Neural cell (in vitro differentiated cells): ENCODE data around the gene PRADC1. TPM values are rescaled to one million over a fixed set of nuclear protein-coding genes. Genes with fewer than 3 reads are reported as not detected.

Experiments
- H2AFZ ChIP-seq: fragments of 200-600, 300-800 bp; sonication (generic), shearing (Covaris generic); 2 replicates; pipeline ENCODE4 v1.6.0; 2014; ENCODE audit warnings: low read depth, mild to moderate bottlenecking, antibody characterized with exemption, low read length, moderate library complexity
- H3F3A ChIP-seq: fragments of 200-600 bp; shearing (Covaris generic); 2 replicates; pipeline ENCODE4 v1.6.1; 2016; ENCODE audit warnings: mild to moderate bottlenecking, moderate library complexity, mixed read lengths, antibody characterized with exemption, low read length; ENCODE audit not compliant: insufficient read depth, poor library complexity, severe bottlenecking
- H3K27ac ChIP-seq: fragments of 200-600, 300-800 bp; sonication (generic), shearing (Covaris generic); 2 replicates; pipeline ENCODE4 v1.5.1; 2014; ENCODE audit warnings: mild to moderate bottlenecking, low read length, moderate library complexity
- H3K27me3 ChIP-seq: fragments of 300-800, 200-600 bp; sonication (generic), shearing (Covaris generic); 2 replicates; pipeline ENCODE4 v1.6.0; 2014; ENCODE audit warnings: mild to moderate bottlenecking, low read depth, low read length, moderate library complexity; ENCODE audit not compliant: insufficient read depth
- H3K36me3 ChIP-seq: fragments of 300-800, 200-600 bp; sonication (generic), shearing (Covaris generic); 2 replicates; pipeline ENCODE4 v1.5.1; 2014; ENCODE audit warnings: mild to moderate bottlenecking, antibody characterized with exemption, low read length, moderate library complexity; ENCODE audit not compliant: insufficient read depth
- H3K4me2 ChIP-seq: fragments of 300-800, 200-600 bp; sonication (generic), shearing (Covaris generic); 2 replicates; pipeline ENCODE4 v1.6.0; 2014; ENCODE audit warnings: mild to moderate bottlenecking, low read length
- H3K4me3 ChIP-seq: fragments of 300-800, 200-600 bp; sonication (generic), shearing (Covaris generic); 2 replicates; pipeline ENCODE4 v1.5.1; 2014; ENCODE audit warnings: mild to moderate bottlenecking, low read length, moderate library complexity
- H3K79me2 ChIP-seq: fragments of 200-600 bp; shearing (Covaris generic); replicated peaks from 2 replicates; pipeline ENCODE4 v1.6.0; 2014; ENCODE audit warnings: mild to moderate bottlenecking, low read length, moderate library complexity; ENCODE audit not compliant: insufficient read depth
- H3K9ac ChIP-seq: fragments of 300-800, 200-600 bp; sonication (generic), shearing (Covaris generic); 2 replicates; pipeline ENCODE4 v1.6.1; 2016; ENCODE audit warnings: mild to moderate bottlenecking, low read length, mixed read lengths
- H3K9me2 ChIP-seq: fragments of 200-600 bp; shearing (Covaris generic); 2 replicates; pipeline ENCODE4 v1.6.1; 2016; ENCODE audit warnings: mild to moderate bottlenecking, low read length, mixed read lengths; ENCODE audit not compliant: insufficient read depth
- H3K9me3 ChIP-seq: fragments of 200-600, 300-800 bp; sonication (generic), shearing (Covaris generic); 2 replicates; pipeline ENCODE4 v1.6.1; 2016; ENCODE audit warnings: mild to moderate bottlenecking, mixed run types, low read length, moderate library complexity, mixed read lengths
- H4K20me1 ChIP-seq: fragments of 200-600 bp; shearing (Covaris generic); 2 replicates; pipeline ENCODE4 v1.6.1; 2016; ENCODE audit warnings: mild to moderate bottlenecking, mixed run types; ENCODE audit not compliant: insufficient read depth
- EP300 ChIP-seq: fragments of 450-650 bp; conservative IDR thresholded peaks from 2 replicates; pipeline ENCODE4 v1.6.1; 2014; ENCODE audit warnings: antibody characterized with exemption, mild to moderate bottlenecking, moderate library complexity; ENCODE audit not compliant: poor library complexity, severe bottlenecking
- EZH2 ChIP-seq: fragments of 200-600, 300-800 bp; shearing (Covaris generic), sonication (generic); IDR thresholded peaks from 2 replicates; pipeline ENCODE4 v1.6.1; 2014; ENCODE audit warnings: antibody characterized with exemption, low read length, borderline replicate concordance, mild to moderate bottlenecking; ENCODE audit not compliant: insufficient read depth, poor library complexity, severe bottlenecking
- MXI1 ChIP-seq: fragments of 450-650 bp; conservative IDR thresholded peaks from 2 replicates; pipeline ENCODE4 v1.6.1; 2014; ENCODE audit warnings: antibody characterized with exemption, mild to moderate bottlenecking; ENCODE audit not compliant: poor library complexity, severe bottlenecking
- REST ChIP-seq: IDR thresholded peaks from 2 replicates; pipeline ENCODE4 v1.6.1; 2012; ENCODE audit warnings: borderline replicate concordance
- SMC3 ChIP-seq: fragments of 450-650 bp; conservative IDR thresholded peaks from 2 replicates; pipeline ENCODE4 v1.6.1; 2014; ENCODE audit warnings: antibody characterized with exemption, mild to moderate bottlenecking, moderate library complexity; ENCODE audit not compliant: poor library complexity
- TAF1 ChIP-seq: IDR thresholded peaks from 2 replicates; pipeline ENCODE4 v1.6.1; 2012; ENCODE audit warnings: low read depth
- polyA plus RNA-seq: library from polyadenylated mRNA; depleted of rRNA; stranded (reverse); fragments of >200 nt; gene quantifications from 2 replicates; pipeline ENCODE4 v1.2.3, GENCODE V29; 2014
- TF ChIP-seq, protein P1 (sequence below): fragments of 450-650 bp; IDR thresholded peaks from 2 replicates; pipeline ENCODE4 v1.5.1; 2014; ENCODE audit warnings: antibody characterized with exemption, mild to moderate bottlenecking, moderate library complexity; ENCODE audit not compliant: poor library complexity, severe bottlenecking

The PRADC1 gene
- polyA plus RNA-seq, 1 donor from 2014 or later = 36.5 TPM

DNA sequence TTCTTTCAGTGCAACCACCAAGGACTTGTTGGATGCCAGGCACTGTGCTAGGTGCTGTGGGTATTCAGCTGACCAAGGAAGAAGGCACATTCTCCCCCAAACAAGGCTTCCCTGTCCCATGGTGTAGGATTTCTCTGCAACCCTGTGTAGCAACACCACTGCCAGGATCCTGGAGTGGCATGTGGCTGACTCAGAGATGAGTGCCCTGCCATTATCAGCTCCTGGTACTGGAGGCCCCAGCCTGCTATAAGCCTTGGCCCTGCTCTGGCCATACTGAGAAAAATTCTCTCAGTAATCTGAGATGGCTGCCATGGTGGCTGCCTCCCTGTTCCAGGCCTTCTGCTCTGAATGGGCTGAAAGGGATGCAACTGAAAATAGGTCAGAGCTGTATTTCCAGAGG, 14.7 kb downstream of the PRADC1 start:
- Histone ChIP-seq H3K27ac (no peak overlapping the region), H3K79me2 (no peaks in the 10 kb centered on the region), H3F3A (no peaks in the 10 kb centered on the region), H3K9ac (no peak overlapping the region), H3K4me3 (no peak overlapping the region), H4K20me1 (no peaks in the 10 kb centered on the region), H3K9me2 (no peaks in the 10 kb centered on the region), H3K9me3 (no peaks in the 10 kb centered on the region), H3K27me3 (no peaks in the 10 kb centered on the region), H3K4me2 (no peak overlapping the region), H2AFZ (no peak overlapping the region), H3K36me3 (peaks cover 6% of the 10 kb centered on the region)
- no peak for TF ChIP-seq MXI1
- TF ChIP-seq SMC3 = no peak
- no peak for TF ChIP-seq REST
- TF ChIP-seq EP300 = no peak

GRCh38 chr2:73217826-73218225, 15.2 kb downstream of the PRADC1 start:
- no peak overlapping the region for H2AFZ ChIP-seq
- H3K27ac ChIP-seq = no peak overlapping the region
- no peaks in the 10 kb centered on the region for H3K9me3 ChIP-seq
- no peaks in the 10 kb centered on the region for H4K20me1 ChIP-seq
- H3K4me3 ChIP-seq = no peak overlapping the region
- no peaks in the 10 kb centered on the region for H3K79me2 ChIP-seq
- TF ChIP-seq EZH2 (no peak), REST (no peak), SMC3 (no peak), EP300 (no peak), TAF1 (no peak)
- TF ChIP-seq, protein P1, sequence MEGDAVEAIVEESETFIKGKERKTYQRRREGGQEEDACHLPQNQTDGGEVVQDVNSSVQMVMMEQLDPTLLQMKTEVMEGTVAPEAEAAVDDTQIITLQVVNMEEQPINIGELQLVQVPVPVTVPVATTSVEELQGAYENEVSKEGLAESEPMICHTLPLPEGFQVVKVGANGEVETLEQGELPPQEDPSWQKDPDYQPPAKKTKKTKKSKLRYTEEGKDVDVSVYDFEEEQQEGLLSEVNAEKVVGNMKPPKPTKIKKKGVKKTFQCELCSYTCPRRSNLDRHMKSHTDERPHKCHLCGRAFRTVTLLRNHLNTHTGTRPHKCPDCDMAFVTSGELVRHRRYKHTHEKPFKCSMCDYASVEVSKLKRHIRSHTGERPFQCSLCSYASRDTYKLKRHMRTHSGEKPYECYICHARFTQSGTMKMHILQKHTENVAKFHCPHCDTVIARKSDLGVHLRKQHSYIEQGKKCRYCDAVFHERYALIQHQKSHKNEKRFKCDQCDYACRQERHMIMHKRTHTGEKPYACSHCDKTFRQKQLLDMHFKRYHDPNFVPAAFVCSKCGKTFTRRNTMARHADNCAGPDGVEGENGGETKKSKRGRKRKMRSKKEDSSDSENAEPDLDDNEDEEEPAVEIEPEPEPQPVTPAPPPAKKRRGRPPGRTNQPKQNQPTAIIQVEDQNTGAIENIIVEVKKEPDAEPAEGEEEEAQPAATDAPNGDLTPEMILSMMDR = no peak
- H3F3A ChIP-seq = no peaks in the 10 kb centered on the region
- no peak overlapping the region for H3K4me2 ChIP-seq
- no peaks in the 10 kb centered on the region for H3K27me3 ChIP-seq
- no peaks in the 10 kb centered on the region for H3K9me2 ChIP-seq
- H3K36me3 ChIP-seq = peaks cover 6% of the 10 kb centered on the region
- no peak overlapping the region for H3K9ac ChIP-seq
